OCI-LY3 (cell line): ENCODE results near the gene TRABD2B.
A peak's percentile ranks its signal among the peaks of the same experiment; 100 is the strongest.

Experiments
- H2AFZ ChIP-seq: fragments of 200-600, 300-600 bp; shearing (Covaris generic); 2 replicates; pipeline ENCODE4 v1.6.0; 2014; ENCODE audit warnings: antibody characterized with exemption, low read depth, low read length
- H3K27ac ChIP-seq: fragments of 200-600, 300-600 bp; sonication (generic); 2 replicates; pipeline ENCODE4 v1.5.1; 2014; ENCODE audit warnings: mild to moderate bottlenecking, low read length, moderate library complexity, mixed read lengths
- H3K27me3 ChIP-seq: fragments of 200-600, 300-600 bp; sonication (generic); 2 replicates; pipeline ENCODE4 v1.6.1; 2014; ENCODE audit warnings: low read depth, low read length, mixed read lengths
- H3K36me3 ChIP-seq: fragments of 200-600, 300-600 bp; sonication (generic); replicated peaks from 2 replicates; pipeline ENCODE3; 2014; ENCODE audit warnings: low read depth, low read length, mixed read lengths
- H3K4me1 ChIP-seq: fragments of 300-600, 200-600 bp; sonication (generic); 2 replicates; pipeline ENCODE4 v1.6.1; 2014; ENCODE audit warnings: low read length, mixed read lengths
- H3K4me2 ChIP-seq: fragments of 200-600, 300-600 bp; sonication (generic); 2 replicates; pipeline ENCODE4 v1.6.1; 2014; ENCODE audit warnings: low read length, mixed read lengths
- H3K4me3 ChIP-seq: fragments of 300-600, 200-600 bp; sonication (generic); 2 replicates; pipeline ENCODE4 v1.5.1; 2014; ENCODE audit warnings: antibody characterized with exemption, mild to moderate bottlenecking, low read length, moderate library complexity
- H3K79me2 ChIP-seq: fragments of 300-600, 200-600 bp; shearing (Covaris generic); 2 replicates; pipeline ENCODE4 v1.6.1; 2014; ENCODE audit warnings: mild to moderate bottlenecking, low read length, mixed read lengths
- H3K9ac ChIP-seq: fragments of 300-600, 200-600 bp; shearing (Covaris generic); 2 replicates; pipeline ENCODE4 v1.6.0; 2014; ENCODE audit warnings: mild to moderate bottlenecking, low read length, moderate library complexity
- H3K9me3 ChIP-seq: fragments of 200-600, 300-600 bp; shearing (Covaris generic); 2 replicates; pipeline ENCODE4 v1.6.1; 2014; ENCODE audit warnings: low read length, mixed read lengths; ENCODE audit not compliant: insufficient read depth
- H4K20me1 ChIP-seq: fragments of 200-600, 300-600 bp; sonication (generic); 2 replicates; pipeline ENCODE4 v1.6.1; 2016; ENCODE audit warnings: low read length, mixed read lengths; ENCODE audit not compliant: insufficient read depth
- CTCF ChIP-seq: fragments of 200-600, 300-600 bp; sonication (generic); IDR thresholded peaks from 2 replicates; pipeline ENCODE4 v1.5.1; 2014; ENCODE audit warnings: antibody characterized with exemption, low read length, low read depth
- EZH2phosphoT487 ChIP-seq: fragments of 200-600 bp; shearing (Covaris generic); IDR thresholded peaks from 2 replicates; pipeline ENCODE4 v1.6.1; 2018; ENCODE audit warnings: antibody characterized with exemption, mixed run types, low read depth

TRABD2B gene

DNA sequence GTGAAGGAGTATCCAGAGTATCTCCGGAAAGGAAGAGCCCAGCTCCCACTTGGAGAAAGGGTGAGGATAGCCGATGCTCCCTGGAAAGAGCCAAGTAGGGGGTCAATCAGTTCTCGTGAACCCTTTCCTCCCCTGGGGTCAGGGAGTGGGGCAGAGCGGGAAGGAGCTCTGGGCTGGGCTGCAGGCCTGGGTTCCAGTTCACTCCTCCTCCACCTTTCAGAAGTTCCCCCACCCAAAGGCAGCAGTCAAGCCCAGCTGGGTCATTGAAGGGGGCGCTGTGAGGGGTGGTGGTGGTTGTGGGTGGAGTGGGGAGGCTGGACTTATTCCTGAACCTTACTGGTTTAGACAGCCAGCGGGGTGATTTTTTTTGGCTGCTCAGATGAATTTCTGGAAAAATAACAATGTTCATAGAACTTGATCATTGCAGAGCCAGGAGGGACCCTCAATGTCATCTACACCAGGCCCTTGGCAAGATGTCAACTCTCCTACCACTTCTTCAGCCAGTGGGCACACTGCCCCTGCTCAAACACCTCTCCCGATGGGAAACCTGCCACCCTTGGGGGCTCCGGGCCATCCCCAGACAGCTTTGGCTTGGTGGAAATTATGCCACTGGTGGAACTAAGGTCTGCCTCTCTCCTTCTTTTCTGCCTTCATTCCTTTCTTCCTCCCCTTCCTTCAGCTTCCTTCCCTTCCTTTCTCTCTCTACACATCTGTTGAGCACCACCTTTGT lies 235.8 kb downstream of the TRABD2B start:
- Histone ChIP-seq H3K4me2 (peak overlapping the region; percentile 30; the same call in 1 of the 2 replicates), H3K9ac (no peak overlapping the region), H3K27ac (no peak overlapping the region), H2AFZ (no peak overlapping the region), H3K27me3 (no peaks in the 10 kb centered on the region), H4K20me1 (no peaks in the 10 kb centered on the region), H3K4me3 (no peak overlapping the region), H3K36me3 (no peaks in the 10 kb centered on the region), H3K79me2 (no peaks in the 10 kb centered on the region), H3K9me3 (no peaks in the 10 kb centered on the region), H3K4me1 (peaks cover 12% of the 10 kb centered on the region)
- TF ChIP-seq EZH2phosphoT487, result no peak
- TF ChIP-seq CTCF, result no peak

- Histone ChIP-seq H3K4me2 (no peak overlapping the region), H3K79me2 (no peaks in the 10 kb centered on the region), H3K36me3 (no peaks in the 10 kb centered on the region), H4K20me1 (no peaks in the 10 kb centered on the region), H3K27ac (no peak overlapping the region), H2AFZ (no peak overlapping the region), H3K4me1 (peaks cover 12% of the 10 kb centered on the region), H3K9ac (no peak overlapping the region), H3K27me3 (no peaks in the 10 kb centered on the region), H3K9me3 (no peaks in the 10 kb centered on the region), H3K4me3 (no peak overlapping the region)
- TF ChIP-seq EZH2phosphoT487 (no peak), CTCF (no peak)
Observed at GRCh38 chr1:47759936-47760629, 237.1 kb downstream of the TRABD2B start.

- Histone ChIP-seq H3K9me3 (no peaks in the 10 kb centered on the region), H3K4me3 (no peak overlapping the region), H2AFZ (no peak overlapping the region), H3K27me3 (no peaks in the 10 kb centered on the region), H3K36me3 (no peaks in the 10 kb centered on the region), H3K4me1 (peaks cover 12% of the 10 kb centered on the region), H3K27ac (no peak overlapping the region), H3K4me2 (no peak overlapping the region), H3K79me2 (no peaks in the 10 kb centered on the region), H3K9ac (no peak overlapping the region), H4K20me1 (no peaks in the 10 kb centered on the region)
- TF ChIP-seq CTCF (no peak), EZH2phosphoT487 (no peak)
Observed at GRCh38 chr1:47759251-47759935, 237.8 kb downstream of the TRABD2B start.
